Measurements from ENCODE around the gene TSPAN1. TPM values are rescaled to one million over a fixed set of nuclear protein-coding genes. Genes with fewer than 3 reads are reported as not detected.

Gene TSPAN1
- total RNA-seq, 1 donor from 2014 or later, result 68.9 TPM

GRCh38 chr1:46204406-46204742, 29.5 kb downstream of the TSPAN1 start:
- Histone ChIP-seq H3K27ac (peak overlapping the region; percentile 72), H3K36me3 (no peaks in the 10 kb centered on the region), H3K9me3 (no peaks in the 10 kb centered on the region), H3K27me3 (ENCODE audit: low read depth) (no peaks in the 10 kb centered on the region), H3K4me1 (peaks cover 18% of the 10 kb centered on the region), H3K4me3 (peak overlapping the region; percentile 76)
- DNase-seq, result no peak
- ATAC-seq, result peak; percentile 33 to 37
- no peak for TF ChIP-seq CTCF (IDR thresholded peaks at IDR 0.05)
- intact Hi-C loops (cut with DNase I), result no loop called here

DNA sequence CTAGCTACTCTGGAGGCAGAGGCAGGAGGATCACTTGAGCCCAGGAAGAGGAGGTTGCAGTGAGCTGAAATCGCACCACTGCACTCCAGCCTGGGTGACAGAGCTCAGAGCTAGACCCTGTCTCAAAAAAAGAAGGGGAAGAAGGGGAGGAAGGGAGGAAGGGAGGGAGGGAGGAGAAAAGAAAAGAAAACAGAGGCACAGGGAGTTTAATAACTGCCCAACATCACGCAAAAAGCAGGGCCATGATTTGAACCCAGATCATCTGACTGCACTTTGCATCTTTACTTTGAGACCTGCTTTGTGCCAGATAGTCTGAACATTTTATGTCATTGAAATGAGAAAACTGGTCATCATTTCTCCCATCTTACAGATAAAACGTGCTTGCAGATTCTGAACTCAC, 30.3 kb downstream of the TSPAN1 start:
- DNase-seq (no peak), ATAC-seq (no peak)
- no peaks in the 10 kb centered on the region for H3K27me3 ChIP-seq (ENCODE audit: low read depth)
- no peak overlapping the region for H3K4me3 ChIP-seq
- no peaks in the 10 kb centered on the region for H3K9me3 ChIP-seq
- intact Hi-C loops (cut with DNase I), result no loop called here
- no peaks in the 10 kb centered on the region for H3K36me3 ChIP-seq
- peaks cover 18% of the 10 kb centered on the region for H3K4me1 ChIP-seq
- TF ChIP-seq CTCF (IDR thresholded peaks at IDR 0.05), result no peak
- no peak overlapping the region for H3K27ac ChIP-seq

- H3K36me3 ChIP-seq, result no peaks in the 10 kb centered on the region
- no peak for ATAC-seq
- intact Hi-C loops (cut with DNase I), result no loop called here
- DNase-seq, result no peak
- H3K27ac ChIP-seq, result no peak overlapping the region
- no peak overlapping the region for H3K4me3 ChIP-seq
- H3K9me3 ChIP-seq, result no peaks in the 10 kb centered on the region
- no peaks in the 10 kb centered on the region for H3K27me3 ChIP-seq (ENCODE audit: low read depth)
- no peak for TF ChIP-seq CTCF (IDR thresholded peaks at IDR 0.05)
- peaks cover 18% of the 10 kb centered on the region for H3K4me1 ChIP-seq
Observed at GRCh38 chr1:46205791-46206190, 30.9 kb downstream of the TSPAN1 start.

DNA sequence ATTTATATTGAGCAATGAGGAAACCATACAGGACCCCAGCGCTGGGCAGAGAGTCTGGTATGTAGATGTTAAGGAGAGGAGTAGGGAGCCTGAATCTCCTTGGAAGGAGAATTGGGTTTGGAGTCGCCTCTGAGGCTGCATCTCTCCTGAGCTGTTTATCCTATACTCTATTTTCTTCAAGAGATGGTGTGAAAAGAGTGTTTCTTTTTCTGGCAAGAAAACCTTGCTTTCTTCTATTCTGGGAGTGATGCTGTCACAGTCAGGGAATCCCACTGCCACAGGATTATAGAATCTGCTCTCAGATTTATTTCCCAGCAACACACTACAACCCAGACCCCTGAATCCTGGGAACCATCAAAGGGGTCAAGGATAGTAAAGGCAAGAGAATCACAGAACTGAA, 31.5 kb downstream of the TSPAN1 start:
- Histone ChIP-seq H3K27ac (no peak overlapping the region), H3K4me3 (no peak overlapping the region), H3K27me3 (ENCODE audit: low read depth) (no peaks in the 10 kb centered on the region), H3K9me3 (no peaks in the 10 kb centered on the region), H3K4me1 (peaks cover 18% of the 10 kb centered on the region), H3K36me3 (no peaks in the 10 kb centered on the region)
- intact Hi-C loops (cut with DNase I), result no loop called here
- no peak for TF ChIP-seq CTCF (IDR thresholded peaks at IDR 0.05)
- no peak for ATAC-seq
- DNase-seq, result no peak

GRCh38 chr1:46210561-46210960, 35.7 kb downstream of the TSPAN1 start:
- H3K27me3 ChIP-seq (ENCODE audit: low read depth), result no peaks in the 10 kb centered on the region
- no peak overlapping the region for H3K27ac ChIP-seq
- no peaks in the 10 kb centered on the region for H3K4me1 ChIP-seq
- intact Hi-C loops (cut with DNase I), result no loop called here
- H3K36me3 ChIP-seq, result no peaks in the 10 kb centered on the region
- H3K4me3 ChIP-seq, result no peak overlapping the region
- TF ChIP-seq CTCF (IDR thresholded peaks at IDR 0.05), result no peak
- H3K9me3 ChIP-seq, result no peaks in the 10 kb centered on the region
- DNase-seq, result no peak
- ATAC-seq, result no peak

- intact Hi-C loops (cut with DNase I), result no loop called here
- no peak for ATAC-seq
Observed at GRCh38 chr1:46211051-46211450, 36.2 kb downstream of the TSPAN1 start.

More at GRCh38 chr1:46211051-46211450, 36.2 kb downstream of the TSPAN1 start:
- no peak overlapping the region for H3K4me3 ChIP-seq
- no peaks in the 10 kb centered on the region for H3K4me1 ChIP-seq
- TF ChIP-seq CTCF (IDR thresholded peaks at IDR 0.05), result no peak
- no peaks in the 10 kb centered on the region for H3K36me3 ChIP-seq
- no peaks in the 10 kb centered on the region for H3K9me3 ChIP-seq
- no peak overlapping the region for H3K27ac ChIP-seq
- H3K27me3 ChIP-seq (ENCODE audit: low read depth), result no peaks in the 10 kb centered on the region
- DNase-seq, result no peak

Data from lower lobe of right lung (tissue), 2 donors.